Right ventricle myocardium inferior (tissue), 1 donor: Measurements from ENCODE around the gene RSU1. TPM values are rescaled to one million over a fixed set of nuclear protein-coding genes. Genes with fewer than 3 reads are reported as not detected.
A peak's percentile ranks its signal among the peaks of the same experiment; 100 is the strongest.
"Not testable (repeated sequence)": the region's sequence is repeated elsewhere in the genome, so short reads cannot be mapped to it uniquely, and the experiment has no call there.

Experiments used
- ATAC-seq: fragments of 200-7000 bp; cut with Tn5 transposase; one replicate; pipeline ENCODE4 v1.9.1; 2020; ENCODE audit warnings: mild to moderate bottlenecking, moderate library complexity
- DNase-seq: peaks from one replicate; pipeline ENCODE4 v3.0.0; 2021; ENCODE audit errors: missing footprints
- intact Hi-C: fragments of 100-400 bp; cut with DNase I; formaldehyde crosslinking; loops from one replicate; pipeline ENCODE4 v1.11.0; 2022
- total RNA-seq: library from RNA; stranded (reverse); fragmentation: NEBNext Ultra II Directional; extraction: Animal tissue kit (Norgen Biotek cat#: 25700); gene quantifications from one replicate; pipeline ENCODE4 v1.2.1, GENCODE V29; 2021
- donor health status: DM: no; HTN: yes; CAD: no; lungs with severe emphysema.

The RSU1 gene
- total RNA-seq, 1 donor from 2014 or later = 56.1 TPM

DNA sequence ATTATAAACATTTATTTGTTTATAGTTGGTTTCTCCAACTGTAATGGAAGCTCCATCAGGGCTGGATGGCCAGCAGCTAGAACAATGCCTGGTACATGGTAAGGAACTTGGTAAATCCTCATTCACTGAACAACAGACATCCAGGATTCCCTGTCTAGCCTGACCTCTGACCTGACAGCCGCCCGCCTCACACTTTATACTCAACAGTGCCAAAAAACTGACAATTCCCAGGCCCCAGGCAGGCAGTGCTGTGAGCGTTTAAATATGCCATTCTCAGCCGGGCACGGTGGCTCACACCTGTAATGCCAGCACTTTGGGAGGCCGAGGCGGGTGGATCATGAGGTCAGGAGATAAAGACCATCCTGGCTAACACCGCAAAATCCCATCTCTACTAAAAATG lies 55.9 kb downstream of the RSU1 start:
- ATAC-seq (no peak), DNase-seq (no peak)
- intact Hi-C loops = no loop called here

DNA sequence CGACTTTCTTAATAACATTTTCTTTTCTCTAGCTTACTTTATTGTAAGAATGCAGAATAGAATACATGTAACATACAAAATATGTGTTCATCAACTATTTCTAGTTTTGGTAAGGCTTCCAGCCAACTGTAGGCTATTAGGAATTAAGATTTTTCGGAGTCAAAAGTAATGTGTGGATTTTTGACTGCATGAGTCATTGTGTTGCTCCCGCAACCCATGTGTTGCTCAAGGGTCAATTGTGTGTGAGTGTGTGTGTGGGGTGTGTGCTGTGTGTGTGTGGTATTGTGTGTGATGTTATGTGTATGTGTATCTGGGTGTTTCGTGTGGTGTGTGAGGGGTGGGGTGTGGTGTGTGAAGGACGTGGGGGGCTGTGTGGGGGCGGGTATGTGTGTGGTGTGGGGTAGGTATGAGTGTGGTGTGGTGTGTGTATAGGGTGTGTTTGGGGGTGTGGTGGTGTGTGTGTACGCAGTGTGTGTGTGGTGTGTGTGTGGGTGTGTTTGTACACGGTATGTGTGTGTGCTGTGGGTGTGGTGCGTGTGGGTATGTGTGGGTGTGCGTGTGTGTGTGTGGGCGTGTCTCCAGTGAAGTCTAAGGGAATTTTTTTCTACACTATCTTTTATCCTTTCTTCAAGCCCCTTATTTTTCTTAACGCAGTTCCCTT lies 60.5 kb downstream of the RSU1 start:
- intact Hi-C loops = no loop called here
- DNase-seq (no peak), ATAC-seq (no peak)

DNA sequence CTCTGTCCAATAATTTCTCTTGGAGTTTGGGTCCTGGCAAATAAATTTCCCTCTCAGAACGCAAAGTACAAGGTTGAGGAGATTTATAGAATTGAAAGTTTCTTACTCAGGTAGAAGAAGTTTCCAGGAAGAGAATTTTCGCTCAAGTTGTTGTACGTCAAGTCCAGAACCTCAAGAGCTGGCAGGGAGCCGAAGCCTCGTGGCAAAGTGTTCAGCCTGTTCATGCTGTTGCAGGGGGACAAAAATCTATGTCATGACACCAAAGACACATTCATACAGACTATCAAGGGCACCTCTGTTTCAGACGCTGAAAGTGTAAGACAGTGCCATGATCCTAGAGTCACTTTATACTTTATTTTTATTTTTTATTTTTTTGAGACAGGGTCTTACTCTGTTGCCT lies 62.5 kb downstream of the RSU1 start:
- ATAC-seq (no peak), DNase-seq (no peak)
- intact Hi-C loops = no loop called here

DNA sequence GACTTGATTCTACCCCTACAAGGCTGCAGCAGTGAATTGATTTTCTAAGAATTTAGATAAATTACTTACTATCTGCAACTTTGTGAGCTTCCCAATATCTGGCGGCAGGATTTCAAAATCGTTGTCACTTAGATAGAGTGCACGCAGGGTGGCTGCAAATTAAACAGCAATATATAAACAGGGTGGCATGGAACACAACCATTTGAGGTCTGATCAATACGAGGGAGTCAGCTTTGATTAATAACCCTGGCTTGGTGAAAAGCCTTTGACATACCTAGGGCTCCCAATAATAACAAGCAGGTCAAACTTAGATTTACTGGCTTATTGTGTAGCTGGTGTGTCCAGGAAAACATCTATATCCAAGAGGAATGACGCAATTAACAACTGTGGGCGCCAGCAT lies 64.4 kb downstream of the RSU1 start:
- DNase-seq, intact Hi-C loops, ATAC-seq: not testable (repeated sequence)

GRCh38 chr10:16752099-16752498 lies 65.1 kb downstream of the RSU1 start:
- intact Hi-C loops = no loop called here
- ATAC-seq = no peak
- DNase-seq = no peak

GRCh38 chr10:16751244-16751643 lies 66.0 kb downstream of the RSU1 start:
- DNase-seq = no peak
- intact Hi-C loops = no loop called here
- ATAC-seq = no peak

- DNase-seq = no peak
- intact Hi-C loops = no loop called here
- ATAC-seq = no peak
These were observed 66.8 kb downstream of the RSU1 start for GRCh38 chr10:16750461-16750860.

- DNase-seq (no peak), ATAC-seq (no peak)
- intact Hi-C loops = no loop called here
These were observed 68.5 kb downstream of the RSU1 start for GRCh38 chr10:16748749-16749148.

DNA sequence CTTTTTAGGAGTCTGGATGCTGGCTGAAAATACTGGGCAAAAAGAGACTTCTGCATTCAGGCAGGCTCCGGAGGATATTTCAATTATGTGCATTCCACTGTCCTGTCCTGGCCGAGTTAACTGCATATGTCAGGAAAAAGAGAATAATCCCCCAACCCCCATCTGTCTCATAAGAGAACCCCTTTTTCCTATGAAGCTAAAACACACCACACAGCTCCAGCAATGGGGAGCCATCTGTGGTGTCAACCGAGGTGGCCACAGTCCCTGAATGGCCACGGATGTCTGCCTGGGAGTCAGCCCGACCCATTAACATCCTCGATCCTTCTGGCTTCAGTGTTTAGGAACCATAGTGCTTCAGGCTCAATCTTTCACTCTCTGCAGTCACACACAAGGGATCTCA lies 70.4 kb downstream of the RSU1 start:
- DNase-seq (no peak), ATAC-seq (no peak)
- intact Hi-C loops = no loop called here

DNA sequence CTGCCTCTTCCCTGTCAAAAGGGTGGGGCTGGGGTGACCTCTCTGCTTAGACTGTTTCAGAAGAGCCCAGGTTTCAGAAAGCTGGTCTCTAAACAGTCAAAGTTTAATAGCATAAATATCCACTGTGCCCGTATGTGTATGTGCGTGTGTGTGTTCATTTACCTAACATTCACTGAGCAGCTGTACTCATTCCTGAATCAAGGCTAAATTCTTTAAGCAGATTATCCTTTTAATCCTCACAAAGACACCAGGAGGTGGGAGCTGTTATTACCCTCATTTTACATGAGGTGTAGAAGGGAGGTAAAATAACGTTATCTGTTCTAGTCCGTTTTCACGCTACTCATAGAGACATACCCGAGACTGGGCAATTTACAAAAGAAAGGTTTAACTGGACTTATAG lies 72.2 kb downstream of the RSU1 start:
- ATAC-seq = no peak
- DNase-seq = no peak
- intact Hi-C loops = no loop called here

DNA sequence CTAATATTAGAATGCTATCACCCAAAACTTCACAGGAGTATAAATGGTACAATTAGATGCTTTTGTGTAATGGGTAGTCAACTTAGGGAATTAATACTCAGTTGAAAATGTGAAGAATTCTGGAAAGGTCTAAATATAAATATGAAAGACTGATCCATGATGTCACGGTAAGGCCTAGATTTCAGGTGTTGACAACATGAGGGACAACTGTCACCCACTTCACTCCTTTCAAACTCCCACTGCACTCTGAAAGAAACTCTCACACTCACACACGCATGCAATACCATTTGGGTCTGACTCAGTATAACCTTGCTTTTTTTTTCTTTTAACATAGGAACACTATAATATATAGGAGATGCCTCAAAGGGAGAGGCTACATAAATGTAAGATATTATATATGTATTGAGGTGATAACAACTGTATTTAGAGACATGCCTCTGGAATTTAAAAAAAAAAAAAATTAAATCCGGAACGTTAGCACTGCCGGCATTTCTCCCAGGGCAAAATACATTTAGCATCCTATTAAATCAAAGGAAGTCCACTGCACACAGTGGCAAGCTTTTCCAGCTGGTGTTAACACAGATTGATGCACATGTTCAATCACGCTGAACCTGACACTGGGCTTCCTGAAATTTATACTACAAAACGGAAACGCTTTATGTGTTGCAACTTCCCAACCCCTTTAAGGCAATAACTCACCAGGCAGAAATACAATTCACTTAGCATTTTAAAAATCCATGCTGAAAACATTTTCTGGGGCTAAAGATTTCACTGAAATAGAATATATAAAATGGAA lies 74.9 kb downstream of the RSU1 start:
- ATAC-seq (no peak), DNase-seq (no peak)
- intact Hi-C loops = no loop called here

GRCh38 chr10:16741540-16741939 lies 75.7 kb downstream of the RSU1 start:
- intact Hi-C loops = no loop called here
- DNase-seq (no peak), ATAC-seq (no peak)

- no peak for DNase-seq
- intact Hi-C loops = no loop called here
- ATAC-seq = no peak
These were observed 79.8 kb downstream of the RSU1 start for GRCh38 chr10:16737420-16737819.

- intact Hi-C loops = no loop called here
- no peak for ATAC-seq
- DNase-seq = no peak
These were observed 81.6 kb downstream of the RSU1 start for GRCh38 chr10:16735671-16736070.

- DNase-seq (no peak), ATAC-seq (no peak)
These were observed 84.8 kb downstream of the RSU1 start for GRCh38 chr10:16732376-16732775.

DNA sequence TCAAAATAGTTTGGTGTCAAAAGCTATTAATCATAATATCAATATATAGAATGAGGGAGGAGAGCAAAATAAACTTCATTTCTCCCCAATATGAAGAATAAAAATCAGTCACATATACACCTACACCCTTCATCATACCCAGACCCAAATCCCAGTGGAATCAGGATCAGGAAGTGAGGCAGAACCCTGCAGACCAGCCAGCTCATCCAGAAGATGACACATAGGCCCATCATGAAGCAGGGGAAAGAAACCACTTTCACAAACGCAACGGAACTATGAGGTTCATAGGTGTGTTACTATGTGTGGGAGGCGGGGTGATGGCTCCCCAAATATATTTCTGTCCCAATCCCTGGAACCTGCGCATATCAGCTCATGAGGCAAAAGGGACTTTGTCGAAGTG lies 89.0 kb downstream of the RSU1 start:
- intact Hi-C loops = no loop called here
- no peak for DNase-seq
- no peak for ATAC-seq

More at GRCh38 chr10:16732376-16732775, 84.8 kb downstream of the RSU1 start:
- intact Hi-C loops = no loop called here

DNA sequence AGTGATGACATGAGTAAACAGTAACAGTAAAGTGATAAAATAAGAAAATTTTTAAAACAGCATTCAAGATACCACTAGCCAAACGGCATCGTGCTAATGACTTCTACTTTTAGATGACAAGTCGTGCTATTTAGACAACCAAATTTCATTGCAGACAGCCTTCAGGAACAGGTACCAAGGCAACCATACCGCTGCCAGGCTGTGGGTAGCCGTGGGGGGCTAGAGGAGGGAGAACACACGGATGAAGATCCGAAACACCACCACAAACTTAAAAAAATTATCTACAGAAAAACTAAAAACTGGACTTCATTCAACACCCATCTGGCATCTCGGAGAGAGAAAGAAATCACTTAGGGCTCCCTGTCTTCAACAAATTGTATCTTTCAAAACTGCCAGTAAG lies 89.6 kb downstream of the RSU1 start:
- ATAC-seq (no peak), DNase-seq (no peak)
- intact Hi-C loops = no loop called here

DNA sequence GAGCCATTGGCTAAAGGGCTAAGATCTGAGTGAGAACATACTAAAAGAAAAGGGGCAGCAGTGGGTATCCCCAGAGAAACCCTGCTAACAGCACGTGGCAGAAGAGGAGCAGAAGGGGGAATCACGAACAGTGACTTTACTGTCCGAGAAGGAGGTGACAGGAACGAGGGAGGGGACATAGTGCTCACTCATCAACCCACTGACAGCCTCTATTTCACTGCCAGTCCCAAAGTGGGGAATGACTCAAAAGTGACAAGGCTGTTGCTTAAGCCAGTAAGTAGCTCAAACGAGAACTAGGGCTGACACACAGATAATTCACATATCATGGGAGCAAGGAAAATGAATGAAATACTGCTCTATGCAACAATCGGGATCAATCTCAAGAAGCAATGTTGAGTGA lies 92.7 kb downstream of the RSU1 start:
- intact Hi-C loops = no loop called here
- ATAC-seq = no peak
- DNase-seq = no peak

DNA sequence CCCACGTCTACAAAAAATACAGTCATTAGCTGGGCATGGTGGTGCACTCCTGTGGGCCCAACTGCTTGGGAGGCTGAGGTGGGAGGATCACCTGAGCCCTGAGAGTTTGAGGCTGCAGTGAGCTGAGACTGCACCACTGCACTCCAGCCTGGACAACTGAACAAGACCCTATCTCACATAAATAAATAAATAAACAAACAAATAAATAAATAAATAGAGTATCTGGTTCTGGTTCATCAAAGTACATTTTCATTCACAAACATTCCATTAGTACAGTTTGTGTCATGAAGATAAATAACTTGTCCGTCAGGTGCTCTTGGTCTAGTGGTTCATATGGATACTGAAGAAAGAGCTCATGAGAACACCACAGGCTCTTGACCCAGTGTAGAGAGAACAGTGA lies 96.4 kb downstream of the RSU1 start:
- DNase-seq = no peak
- intact Hi-C loops = no loop called here
- ATAC-seq = no peak

DNA sequence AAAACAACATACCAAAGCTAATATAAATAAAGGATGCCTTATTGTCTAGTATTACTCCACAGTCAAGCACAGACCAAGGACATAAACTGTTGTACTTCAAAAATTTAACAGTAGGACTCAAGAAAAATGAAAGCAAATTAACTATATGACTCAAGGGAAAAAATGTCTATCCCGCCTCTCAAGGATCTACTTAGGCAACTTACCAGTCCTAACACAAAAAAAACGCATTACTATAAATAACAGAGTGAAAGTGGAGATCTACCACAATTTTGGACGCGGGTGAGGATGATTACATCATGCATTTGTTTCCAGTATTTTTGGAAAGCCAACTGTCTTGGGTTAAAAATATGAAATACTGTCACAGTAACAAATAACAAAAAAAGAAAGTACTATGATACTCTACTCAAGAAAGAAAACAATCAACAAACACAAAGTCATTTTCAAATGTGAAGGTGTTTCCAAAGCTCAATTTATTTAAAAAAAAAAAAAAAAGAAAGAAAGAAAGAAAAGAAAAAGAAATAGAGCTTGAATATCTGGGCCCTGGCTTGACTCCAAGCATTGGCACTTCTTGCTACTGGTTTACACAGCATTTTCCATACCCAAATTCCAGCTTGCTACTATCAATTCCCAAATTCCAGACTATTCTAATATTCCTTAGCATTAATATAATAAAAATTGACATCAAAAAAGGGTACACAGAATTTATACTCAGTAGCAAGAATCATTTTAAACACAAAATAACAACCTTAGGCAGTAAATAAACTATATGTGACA lies 99.4 kb downstream of the RSU1 start:
- intact Hi-C loops = no loop called here
- DNase-seq (no peak), ATAC-seq (peak; percentile 44)
